CD4-positive, alpha-beta T cell (primary cell): Measurements from ENCODE around the gene BTN3A1. TPM values are rescaled to one million over a fixed set of nuclear protein-coding genes. Genes with fewer than 3 reads are reported as not detected.
"Not testable (repeated sequence)": the region's sequence is repeated elsewhere in the genome, so short reads cannot be mapped to it uniquely, and the experiment has no call there.

Experiments
- ATAC-seq: fragments of 200-7000 bp; cut with Tn5 transposase; one replicate; pipeline ENCODE4 v1.10.0; 2022; ENCODE audit warnings: mild to moderate bottlenecking; ENCODE audit not compliant: poor library complexity
- CTCF ChIA-PET: fragments of 350-600 bp; sonication (Branson Sonifier 250); formaldehyde crosslinking; loops from one replicate; lab custom pipeline; 2021; ENCODE audit warnings: antibody characterized with exemption, inconsistent platforms; lab: Charles Lee
- POLR2A ChIA-PET: fragments of 350-600 bp; sonication (Branson Sonifier 250); formaldehyde crosslinking; loops from one replicate; lab custom pipeline; 2021; ENCODE audit warnings: antibody characterized with exemption, inconsistent platforms; lab: Charles Lee
- DNase-seq, 14 experiments: peaks; one replicate each; pipeline ENCODE4 v3.0.0-alpha.2; 2013 to 2020; ENCODE audit warnings: mixed read lengths in 2 of 14
- H3K27ac ChIP-seq, 2 donors: one replicate each; pipeline versions ENCODE4 v1.5.1 to v1.7.0; 2013; ENCODE audit warnings: low read length in 2 of 2, low read depth in 1 of 2, mild to moderate bottlenecking in 1 of 2
- H3K27me3 ChIP-seq, 2 experiments: 1 replicate in 1 of 2; 2 replicates in 1 of 2; pipeline versions ENCODE4 v1.6.1 to v1.7.0; 2013; ENCODE audit warnings: low read length in 2 of 2, control low read depth in 1 of 2, mild to moderate bottlenecking in 1 of 2, moderate library complexity in 1 of 2; ENCODE audit not compliant: insufficient read depth in 2 of 2, control insufficient read depth in 1 of 2
- H3K36me3 ChIP-seq: one replicate; pipeline ENCODE4 v1.6.1; 2013; ENCODE audit warnings: low read length, control low read depth; ENCODE audit not compliant: insufficient read depth
- H3K4me1 ChIP-seq: one replicate; pipeline ENCODE4 v1.6.1; 2013; ENCODE audit warnings: low read length, control low read depth; ENCODE audit not compliant: insufficient read depth
- H3K4me3 ChIP-seq: one replicate; pipeline ENCODE4 v1.5.1; 2013; ENCODE audit warnings: mild to moderate bottlenecking, low read length, moderate library complexity
- H3K9me3 ChIP-seq, 2 experiments: 1 replicate in 1 of 2; 2 replicates in 1 of 2; pipeline versions ENCODE4 v1.6.1 to v1.7.0; 2013; ENCODE audit warnings: low read length in 2 of 2, mild to moderate bottlenecking in 2 of 2, control low read depth in 1 of 2, moderate library complexity in 1 of 2; ENCODE audit not compliant: control insufficient read depth in 1 of 2, insufficient read depth in 1 of 2
- H3K27ac Mint-ChIP-seq: one replicate; pipeline ENCODE4 v1.8.0; 2020; ENCODE audit warnings: mixed read lengths
- H3K27me3 Mint-ChIP-seq: one replicate; pipeline ENCODE4 v1.8.0; 2021; ENCODE audit warnings: mixed read lengths
- H3K36me3 Mint-ChIP-seq: one replicate; pipeline ENCODE4 v1.8.0; 2021; ENCODE audit warnings: low read depth, mixed read lengths
- H3K4me1 Mint-ChIP-seq: one replicate; pipeline ENCODE4 v1.8.0; 2021; ENCODE audit warnings: low read depth, mixed read lengths
- H3K4me3 Mint-ChIP-seq: one replicate; pipeline ENCODE4 v1.8.0; 2020; ENCODE audit warnings: mild to moderate bottlenecking, mixed read lengths
- H3K9me3 Mint-ChIP-seq: one replicate; pipeline ENCODE4 v1.8.0; 2020; ENCODE audit warnings: mixed read lengths
- CTCF ChIP-seq: fragments of 200-600 bp; IDR thresholded peaks from one replicate; pipeline ENCODE4 v1.8.0; 2022; ENCODE audit warnings: antibody characterized with exemption, mild to moderate bottlenecking
- intact Hi-C, 2 experiments: fragments of 100-400 bp; cut with DNase I in 1 of 2; cut with micrococcal nuclease in 1 of 2; formaldehyde crosslinking; loops; one replicate each; pipeline versions ENCODE4 v1.15.1 to v1.9.0; 2023 to 2025; cut with DNase I, micrococcal nuclease
- total RNA-seq, 174 experiments: library from RNA in 2 of 174; stranded (reverse) in 2 of 174; gene quantifications; one replicate each; pipeline ENCODE4 v1.2.3 and lab custom pipeline; 2021 to 2026

BTN3A1 gene
- total RNA-seq, 2 experiments from 2014 or later, result 109 TPM

GRCh38 chr6:26415791-26416190 lies 13.7 kb downstream of the BTN3A1 start:
- intact Hi-C loops, result no loop called here

GRCh38 chr6:26416288-26416687 lies 14.2 kb downstream of the BTN3A1 start:
- ChIA-PET CTCF (no interaction called here), POLR2A (no interaction called here)
- Mint-ChIP-seq H3K4me1 (peaks cover 7% of the 10 kb centered on the region), H3K4me3 (no peak overlapping the region), H3K27ac (no peak overlapping the region), H3K9me3 (peaks cover 2% of the 10 kb centered on the region), H3K27me3 (no peaks in the 10 kb centered on the region), H3K36me3 (peaks cover 58% of the 10 kb centered on the region)
- H3K27me3 ChIP-seq, result no peaks in the 10 kb centered on the region
- no peak overlapping the region for H3K27ac ChIP-seq
- intact Hi-C loops, result no loop called here
- DNase-seq (no peak), ATAC-seq (no peak)
- peaks cover 9% of the 10 kb centered on the region for H3K4me1 ChIP-seq
- TF ChIP-seq CTCF, result no peak
- no peak overlapping the region for H3K4me3 ChIP-seq
- H3K9me3 ChIP-seq, result peaks cover 0 to 8% of the 10 kb centered on the region in 2 experiments
- peaks cover 31% of the 10 kb centered on the region for H3K36me3 ChIP-seq

More at GRCh38 chr6:26415791-26416190, 13.7 kb downstream of the BTN3A1 start:
- Histone ChIP-seq H3K9me3 (peaks cover 0 to 8% of the 10 kb centered on the region in 2 experiments), H3K4me1 (peaks cover 7% of the 10 kb centered on the region), H3K27me3 (no peaks in the 10 kb centered on the region), H3K4me3 (no peak overlapping the region), H3K36me3 (peaks cover 36% of the 10 kb centered on the region), H3K27ac (no peak overlapping the region)
- ATAC-seq (no peak), DNase-seq (no peak)
- POLR2A ChIA-PET, result no interaction called here
- peaks cover 7% of the 10 kb centered on the region for H3K4me1 Mint-ChIP-seq
- peaks cover 2% of the 10 kb centered on the region for H3K9me3 Mint-ChIP-seq
- peaks cover 63% of the 10 kb centered on the region for H3K36me3 Mint-ChIP-seq
- no peaks in the 10 kb centered on the region for H3K27me3 Mint-ChIP-seq
- H3K27ac Mint-ChIP-seq, result no peak overlapping the region
- CTCF ChIA-PET, result no interaction called here
- no peak for TF ChIP-seq CTCF
- no peak overlapping the region for H3K4me3 Mint-ChIP-seq

GRCh38 chr6:26418077-26418476 lies 16.0 kb downstream of the BTN3A1 start:
- H3K27ac Mint-ChIP-seq, H3K27me3 ChIP-seq, POLR2A ChIA-PET, H3K4me3 ChIP-seq, H3K4me1 Mint-ChIP-seq, CTCF ChIA-PET, H3K9me3 Mint-ChIP-seq, H3K4me3 Mint-ChIP-seq, intact Hi-C loops, H3K9me3 ChIP-seq, H3K27ac ChIP-seq, DNase-seq, ATAC-seq, H3K27me3 Mint-ChIP-seq: not testable (repeated sequence)
- Histone ChIP-seq H3K36me3 (peaks cover 13% of the 10 kb centered on the region), H3K4me1 (peaks cover 15% of the 10 kb centered on the region)
- peaks cover 40% of the 10 kb centered on the region for H3K36me3 Mint-ChIP-seq

- H3K4me3 Mint-ChIP-seq, H3K4me3 ChIP-seq, H3K27ac ChIP-seq, H3K27ac Mint-ChIP-seq, H3K9me3 ChIP-seq, H3K27me3 ChIP-seq, H3K36me3 ChIP-seq, ATAC-seq, H3K4me1 Mint-ChIP-seq, intact Hi-C loops, H3K27me3 Mint-ChIP-seq, H3K9me3 Mint-ChIP-seq, DNase-seq: not testable (repeated sequence)
- peaks cover 33% of the 10 kb centered on the region for H3K36me3 Mint-ChIP-seq
- ChIA-PET CTCF (interaction anchor here (1.3 kb wide), 1 partner anchor 24 kb away, joined by 3 read pairs; no protein-coding TSS in a partner anchor), POLR2A (interaction anchor here (0.6 kb wide), 1 partner anchor 115 kb away, joined by 3 read pairs; no protein-coding TSS in a partner anchor)
- peaks cover 15% of the 10 kb centered on the region for H3K4me1 ChIP-seq
These were observed 16.7 kb downstream of the BTN3A1 start for GRCh38 chr6:26418795-26419194.
